PFSK-1 (cell line): ENCODE results near the gene MYO10.

ENCODE experiments used
- FOXP2 ChIP-seq: optimal IDR thresholded peaks from 2 replicates; pipeline ENCODE3; 2011; ENCODE audit warnings: borderline replicate concordance, control low read depth, inconsistent platforms; ENCODE audit not compliant: insufficient read depth; ENCODE audit errors: extremely low read length, extremely low read depth
- POLR2AphosphoS5 ChIP-seq: IDR thresholded peaks from 2 replicates; pipeline ENCODE4 v1.6.1; 2012; ENCODE audit warnings: low read depth, mild to moderate bottlenecking, control low read depth, low read length, moderate library complexity
- TAF1 ChIP-seq: IDR thresholded peaks from 2 replicates; pipeline ENCODE4 v1.6.1; 2012; ENCODE audit warnings: low read length, control low read depth, borderline replicate concordance; ENCODE audit not compliant: insufficient read depth
- TF ChIP-seq, protein P1 (sequence below), 2 experiments: IDR thresholded peaks; 2 replicates each; pipeline versions ENCODE4 v1.6.1 to v1.8.0; 2011 to 2012; ENCODE audit warnings: low read depth in 2 of 2, low read length in 2 of 2, control low read depth in 1 of 2, inconsistent platforms in 1 of 2, mild to moderate bottlenecking in 1 of 2, moderate library complexity in 1 of 2; ENCODE audit not compliant: insufficient read depth in 1 of 2

DNA sequence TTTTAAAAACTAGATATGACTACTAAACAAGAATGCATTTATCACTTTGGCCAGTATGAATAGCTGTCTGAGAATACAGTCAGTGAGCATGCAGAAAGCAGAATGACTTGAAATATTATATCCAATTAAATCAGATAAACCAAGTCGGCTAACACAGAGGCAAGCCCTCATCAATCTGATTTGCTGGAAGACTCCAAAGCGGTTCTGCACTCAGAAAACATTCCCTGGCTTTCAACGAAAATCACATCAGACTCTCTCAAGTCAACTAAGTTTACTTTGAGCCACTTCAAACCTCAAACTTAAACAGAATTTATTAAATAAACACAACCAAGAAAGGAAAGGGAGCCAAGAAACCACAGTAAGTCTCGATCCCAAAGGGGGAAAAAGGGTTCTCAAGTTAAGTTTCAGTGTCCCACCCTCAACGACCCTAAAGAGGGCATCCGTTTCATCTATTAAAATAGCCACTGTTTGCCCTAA is 1.4 kb downstream of the MYO10 start:
- TF ChIP-seq POLR2AphosphoS5 = no peak
- TF ChIP-seq, protein P1, sequence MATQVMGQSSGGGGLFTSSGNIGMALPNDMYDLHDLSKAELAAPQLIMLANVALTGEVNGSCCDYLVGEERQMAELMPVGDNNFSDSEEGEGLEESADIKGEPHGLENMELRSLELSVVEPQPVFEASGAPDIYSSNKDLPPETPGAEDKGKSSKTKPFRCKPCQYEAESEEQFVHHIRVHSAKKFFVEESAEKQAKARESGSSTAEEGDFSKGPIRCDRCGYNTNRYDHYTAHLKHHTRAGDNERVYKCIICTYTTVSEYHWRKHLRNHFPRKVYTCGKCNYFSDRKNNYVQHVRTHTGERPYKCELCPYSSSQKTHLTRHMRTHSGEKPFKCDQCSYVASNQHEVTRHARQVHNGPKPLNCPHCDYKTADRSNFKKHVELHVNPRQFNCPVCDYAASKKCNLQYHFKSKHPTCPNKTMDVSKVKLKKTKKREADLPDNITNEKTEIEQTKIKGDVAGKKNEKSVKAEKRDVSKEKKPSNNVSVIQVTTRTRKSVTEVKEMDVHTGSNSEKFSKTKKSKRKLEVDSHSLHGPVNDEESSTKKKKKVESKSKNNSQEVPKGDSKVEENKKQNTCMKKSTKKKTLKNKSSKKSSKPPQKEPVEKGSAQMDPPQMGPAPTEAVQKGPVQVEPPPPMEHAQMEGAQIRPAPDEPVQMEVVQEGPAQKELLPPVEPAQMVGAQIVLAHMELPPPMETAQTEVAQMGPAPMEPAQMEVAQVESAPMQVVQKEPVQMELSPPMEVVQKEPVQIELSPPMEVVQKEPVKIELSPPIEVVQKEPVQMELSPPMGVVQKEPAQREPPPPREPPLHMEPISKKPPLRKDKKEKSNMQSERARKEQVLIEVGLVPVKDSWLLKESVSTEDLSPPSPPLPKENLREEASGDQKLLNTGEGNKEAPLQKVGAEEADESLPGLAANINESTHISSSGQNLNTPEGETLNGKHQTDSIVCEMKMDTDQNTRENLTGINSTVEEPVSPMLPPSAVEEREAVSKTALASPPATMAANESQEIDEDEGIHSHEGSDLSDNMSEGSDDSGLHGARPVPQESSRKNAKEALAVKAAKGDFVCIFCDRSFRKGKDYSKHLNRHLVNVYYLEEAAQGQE (IDR thresholded peaks at IDR 0.05; ENCODE audit: insufficient read depth in 1 of 2, low read depth in 2 of 2, low read length in 2 of 2) = no peak
- no peak for TF ChIP-seq TAF1
- no peak for TF ChIP-seq FOXP2
